Mesendoderm (in vitro differentiated cells): ENCODE data around the gene PITPNM1.

Source experiments
- DNase-seq: peaks from one replicate; pipeline ENCODE4 v3.0.0; 2013
- H2AK5ac ChIP-seq: 2 replicates; pipeline ENCODE4 v1.6.1; 2013; ENCODE audit warnings: low read length, inconsistent platforms
- H2BK120ac ChIP-seq: 2 replicates; pipeline ENCODE4 v1.6.1; 2013; ENCODE audit warnings: low read depth, mild to moderate bottlenecking, low read length, moderate library complexity, mixed read lengths
- H2BK15ac ChIP-seq: replicated peaks from 2 replicates; pipeline ENCODE4 v1.6.1; 2013; ENCODE audit warnings: low read depth, mild to moderate bottlenecking, moderate library complexity
- H2BK5ac ChIP-seq: 2 replicates; pipeline ENCODE4 v1.6.1; 2013; ENCODE audit warnings: low read length, inconsistent platforms
- H3K18ac ChIP-seq: 2 replicates; pipeline ENCODE4 v1.6.1; 2013; ENCODE audit warnings: mild to moderate bottlenecking, low read length, mixed read lengths
- H3K23ac ChIP-seq: one replicate; pipeline ENCODE4 v1.6.1; 2013; ENCODE audit warnings: low read length
- H3K27ac ChIP-seq: 2 replicates; pipeline ENCODE4 v1.5.1; 2013; ENCODE audit warnings: low read depth, mild to moderate bottlenecking, inconsistent platforms, low read length, moderate library complexity
- H3K27me3 ChIP-seq: 2 replicates; pipeline ENCODE4 v1.6.1; 2013; ENCODE audit warnings: low read length, control low read depth, mild to moderate bottlenecking, inconsistent platforms; ENCODE audit not compliant: insufficient read depth, poor library complexity
- H3K36me3 ChIP-seq: 2 replicates; pipeline ENCODE4 v1.6.1; 2013; ENCODE audit warnings: low read length, inconsistent platforms; ENCODE audit not compliant: control insufficient read depth, insufficient read depth
- H3K4ac ChIP-seq: one replicate; pipeline ENCODE4 v1.6.1; 2013; ENCODE audit warnings: low read depth, mild to moderate bottlenecking, low read length, moderate library complexity
- H3K4me1 ChIP-seq: 2 replicates; pipeline ENCODE4 v1.6.1; 2013; ENCODE audit warnings: low read depth, low read length, inconsistent platforms; ENCODE audit not compliant: control insufficient read depth
- H3K4me2 ChIP-seq: 2 replicates; pipeline ENCODE4 v1.6.1; 2013; ENCODE audit warnings: low read length
- H3K4me3 ChIP-seq: 2 replicates; pipeline ENCODE4 v1.5.1; 2013; ENCODE audit warnings: mild to moderate bottlenecking, low read length
- H3K56ac ChIP-seq: one replicate; pipeline ENCODE4 v1.6.1; 2013; ENCODE audit warnings: low read length
- H3K79me1 ChIP-seq: 2 replicates; pipeline ENCODE4 v1.6.1; 2013; ENCODE audit warnings: low read length, inconsistent platforms
- H3K79me2 ChIP-seq: 2 replicates; pipeline ENCODE4 v1.6.1; 2013; ENCODE audit warnings: mild to moderate bottlenecking, low read length; ENCODE audit not compliant: control insufficient read depth, insufficient read depth
- H3K9ac ChIP-seq: 2 replicates; pipeline ENCODE4 v1.6.1; 2013; ENCODE audit warnings: low read length, inconsistent platforms
- H4K5ac ChIP-seq: one replicate; pipeline ENCODE4 v1.6.1; 2013; ENCODE audit warnings: low read length
- H4K8ac ChIP-seq: one replicate; pipeline ENCODE4 v1.6.1; 2013; ENCODE audit warnings: low read depth, mild to moderate bottlenecking, control low read depth, low read length, moderate library complexity
- WGBS: extraction: QIAGEN DNeasy Blood & Tissue Kit; methylation state at CpG from one replicate; pipeline ENCODE4 v1.1.7; 2013; ENCODE audit warnings: low lambda C conversion rate, missing lambda C conversion rate; ENCODE audit not compliant: insufficient coverage; ENCODE audit errors: extremely low coverage; 5-methylcytosine and 5-hydroxymethylcytosine counted together

Gene PITPNM1

GRCh38 chr11:67450796-67451657, 54.1 kb downstream of the PITPNM1 start:
- Histone ChIP-seq H3K56ac (no peak overlapping the region), H2BK5ac (no peak overlapping the region), H3K4ac (no peak overlapping the region), H3K18ac (no peak overlapping the region), H3K79me2 (no peaks in the 10 kb centered on the region), H3K36me3 (no peaks in the 10 kb centered on the region), H3K23ac (no peak overlapping the region), H3K79me1 (no peaks in the 10 kb centered on the region), H3K27ac (no peak overlapping the region), H3K9ac (no peak overlapping the region), H3K27me3 (no peaks in the 10 kb centered on the region), H3K4me1 (no peaks in the 10 kb centered on the region), H2BK15ac (no peak overlapping the region), H3K4me2 (no peak overlapping the region), H4K8ac (no peak overlapping the region), H4K5ac (no peak overlapping the region), H2AK5ac (no peak overlapping the region), H2BK120ac (no peak overlapping the region), H3K4me3 (no peak overlapping the region)
- WGBS, result no CpG with 5 or more reads among the region's 25 CpGs
- DNase-seq, result no peak

DNA sequence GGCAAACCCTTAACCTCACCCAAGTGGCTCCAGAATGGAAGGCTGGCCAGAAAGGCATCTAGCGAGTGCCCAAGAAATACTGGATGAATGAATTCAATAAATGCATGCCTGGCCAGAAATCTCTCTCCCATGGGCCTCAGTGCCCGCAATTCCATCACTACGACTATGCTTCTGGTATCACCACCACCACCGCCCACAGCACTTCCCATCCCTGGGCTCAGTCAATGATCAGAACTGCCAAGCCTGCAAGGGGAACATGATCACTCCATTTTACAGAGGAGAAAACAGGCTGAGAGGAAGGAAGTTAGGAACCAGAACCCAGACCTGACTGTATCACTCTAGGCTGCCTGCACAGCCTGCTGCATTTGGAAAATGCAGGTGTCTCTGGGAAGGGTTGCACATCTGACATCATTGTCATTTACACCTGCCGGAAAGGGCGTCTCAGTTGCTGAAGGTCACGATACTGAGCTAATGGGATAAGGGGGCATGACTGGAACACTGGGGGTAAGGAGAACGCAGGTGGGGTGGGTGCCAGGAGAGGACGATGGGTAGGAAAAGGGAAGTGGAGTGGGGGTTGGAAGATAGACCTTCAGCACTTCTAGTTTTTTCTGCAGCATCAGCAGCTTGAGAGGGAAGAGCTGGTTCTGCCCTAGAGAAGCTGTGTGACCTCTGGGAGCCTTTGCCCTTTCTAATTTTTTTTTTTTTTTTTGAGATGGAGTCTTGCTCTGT, 55.9 kb downstream of the PITPNM1 start:
- Histone ChIP-seq H3K4me1 (no peaks in the 10 kb centered on the region), H3K56ac (no peak overlapping the region), H3K27me3 (no peaks in the 10 kb centered on the region), H3K36me3 (no peaks in the 10 kb centered on the region), H4K5ac (no peak overlapping the region), H2BK15ac (no peak overlapping the region), H4K8ac (no peak overlapping the region), H3K4me3 (no peak overlapping the region), H2AK5ac (no peak overlapping the region), H2BK120ac (no peak overlapping the region), H3K79me1 (no peaks in the 10 kb centered on the region), H3K79me2 (no peaks in the 10 kb centered on the region), H2BK5ac (no peak overlapping the region), H3K23ac (no peak overlapping the region), H3K27ac (no peak overlapping the region), H3K9ac (no peak overlapping the region), H3K4ac (no peak overlapping the region), H3K18ac (no peak overlapping the region), H3K4me2 (no peak overlapping the region)
- no peak for DNase-seq
- WGBS, result no CpG with 5 or more reads among the region's 9 CpGs

DNA sequence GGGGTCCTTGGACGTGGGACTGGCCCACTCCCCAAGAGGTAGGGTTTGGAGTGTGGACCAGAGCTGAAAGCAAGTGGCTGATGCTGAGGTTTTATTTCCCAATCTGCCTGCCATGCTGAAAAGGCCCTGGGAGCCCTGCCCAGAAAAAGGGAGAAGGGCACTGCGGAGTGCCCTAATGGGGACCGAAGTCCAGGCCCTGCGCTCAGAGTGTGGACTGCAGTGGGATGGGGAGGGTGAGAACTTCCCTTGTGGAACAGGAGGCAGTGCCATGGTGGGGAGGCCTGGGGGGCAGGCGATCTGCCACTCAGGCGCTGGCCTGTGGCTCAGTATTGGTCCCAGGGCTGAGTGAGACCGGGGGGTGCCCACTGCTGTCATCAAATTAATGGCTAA, 56.9 kb downstream of the PITPNM1 start:
- Histone ChIP-seq H3K4ac (no peak overlapping the region), H3K27ac (no peak overlapping the region), H3K27me3 (no peaks in the 10 kb centered on the region), H2AK5ac (no peak overlapping the region), H3K56ac (no peak overlapping the region), H2BK15ac (no peak overlapping the region), H4K8ac (no peak overlapping the region), H3K4me3 (no peak overlapping the region), H3K36me3 (no peaks in the 10 kb centered on the region), H3K23ac (no peak overlapping the region), H3K9ac (no peak overlapping the region), H2BK5ac (no peak overlapping the region), H3K79me1 (no peaks in the 10 kb centered on the region), H3K4me2 (no peak overlapping the region), H3K18ac (no peak overlapping the region), H3K79me2 (no peaks in the 10 kb centered on the region), H4K5ac (no peak overlapping the region), H2BK120ac (no peak overlapping the region), H3K4me1 (no peaks in the 10 kb centered on the region)
- no CpG with 5 or more reads among the region's 7 CpGs for WGBS
- DNase-seq, result no peak

- Histone ChIP-seq H2BK120ac (no peak overlapping the region), H4K8ac (no peak overlapping the region), H3K18ac (no peak overlapping the region), H3K4me3 (no peak overlapping the region), H3K23ac (no peak overlapping the region), H3K4me2 (no peak overlapping the region), H2BK15ac (no peak overlapping the region), H3K79me2 (no peaks in the 10 kb centered on the region), H2AK5ac (no peak overlapping the region), H3K4ac (no peak overlapping the region), H2BK5ac (no peak overlapping the region), H3K56ac (no peak overlapping the region), H3K9ac (no peak overlapping the region), H3K79me1 (no peaks in the 10 kb centered on the region), H4K5ac (no peak overlapping the region), H3K4me1 (no peaks in the 10 kb centered on the region), H3K36me3 (no peaks in the 10 kb centered on the region), H3K27me3 (no peaks in the 10 kb centered on the region), H3K27ac (no peak overlapping the region)
- no peak for DNase-seq
- WGBS, result no CpG with 5 or more reads among the region's 5 CpGs
These were observed 59.6 kb downstream of the PITPNM1 start for GRCh38 chr11:67445515-67445914.

- no peaks in the 10 kb centered on the region for H3K36me3 ChIP-seq
- H3K79me2 ChIP-seq, result no peaks in the 10 kb centered on the region
- no peak overlapping the region for H3K27ac ChIP-seq
- peak overlapping the region; percentile 22 for H3K4me2 ChIP-seq
- H3K9ac ChIP-seq, result peak overlapping the region; percentile 94
- DNase-seq, result peak; percentile 24
- H3K4ac ChIP-seq, result peak overlapping the region; percentile 76
- H2AK5ac ChIP-seq, result no peak overlapping the region
- no peaks in the 10 kb centered on the region for H3K79me1 ChIP-seq
- no CpG with 5 or more reads among the region's 45 CpGs for WGBS
- H2BK15ac ChIP-seq, result no peak overlapping the region
- no peak overlapping the region for H4K8ac ChIP-seq
- peak overlapping the region; percentile 79 for H3K4me3 ChIP-seq
- H3K18ac ChIP-seq, result peak overlapping the region; percentile 61
- peak overlapping the region; percentile 7 for H3K23ac ChIP-seq
- H2BK5ac ChIP-seq, result no peak overlapping the region
- no peak overlapping the region for H2BK120ac ChIP-seq
- peak overlapping the region; percentile 91 for H3K56ac ChIP-seq
- no peaks in the 10 kb centered on the region for H3K4me1 ChIP-seq
- no peaks in the 10 kb centered on the region for H3K27me3 ChIP-seq
- no peak overlapping the region for H4K5ac ChIP-seq
These were observed 62.4 kb downstream of the PITPNM1 start for GRCh38 chr11:67442504-67443404.
